Measurements from ENCODE around the gene PDE8B.
"Not testable (repeated sequence)": the region's sequence is repeated elsewhere in the genome, so short reads cannot be mapped to it uniquely, and the experiment has no call there.

Gene PDE8B

GRCh38 chr5:77366717-77367500 is 156.4 kb downstream of the PDE8B start:
- DNase-seq (ENCODE audit: low spot score) = no peak

- no peak for DNase-seq (ENCODE audit: low spot score)
Measured at GRCh38 chr5:77367741-77368140, 157.3 kb downstream of the PDE8B start.

GRCh38 chr5:77368367-77368766 is 157.9 kb downstream of the PDE8B start:
- no peak for DNase-seq (ENCODE audit: low spot score)

GRCh38 chr5:77369566-77369965 is 159.1 kb downstream of the PDE8B start:
- no peak for DNase-seq (ENCODE audit: low spot score)

- no peak for DNase-seq (ENCODE audit: low spot score)
Measured at GRCh38 chr5:77374686-77375085, 164.2 kb downstream of the PDE8B start.

GRCh38 chr5:77376609-77377300 is 166.3 kb downstream of the PDE8B start:
- no peak for DNase-seq (ENCODE audit: low spot score)

- DNase-seq (ENCODE audit: low spot score) = no peak
Measured at GRCh38 chr5:77379558-77380061, 169.1 kb downstream of the PDE8B start.

- DNase-seq (ENCODE audit: low spot score) = no peak
Measured at GRCh38 chr5:77380636-77381035, 170.2 kb downstream of the PDE8B start.

GRCh38 chr5:77383336-77383735 is 172.9 kb downstream of the PDE8B start:
- not testable (repeated sequence) for DNase-seq (ENCODE audit: low spot score)

- not testable (repeated sequence) for DNase-seq (ENCODE audit: low spot score)
Measured at GRCh38 chr5:77386340-77386739, 175.9 kb downstream of the PDE8B start.

- DNase-seq (ENCODE audit: low spot score) = no peak
Measured at GRCh38 chr5:77389746-77390145, 179.3 kb downstream of the PDE8B start.

- no peak for DNase-seq (ENCODE audit: low spot score)
Measured at GRCh38 chr5:77390221-77390620, 179.7 kb downstream of the PDE8B start.

- peak; percentile 23 for DNase-seq (ENCODE audit: low spot score)
Measured at GRCh38 chr5:77390795-77391194, 180.3 kb downstream of the PDE8B start.

GRCh38 chr5:77391240-77391765 is 180.8 kb downstream of the PDE8B start:
- DNase-seq (ENCODE audit: low spot score) = no peak

- DNase-seq (ENCODE audit: low spot score) = peak; percentile 28
Measured at GRCh38 chr5:77394064-77394715, 183.7 kb downstream of the PDE8B start.

GRCh38 chr5:77396017-77396416 is 185.5 kb downstream of the PDE8B start:
- no peak for DNase-seq (ENCODE audit: low spot score)

GRCh38 chr5:77397686-77398292 is 187.3 kb downstream of the PDE8B start:
- DNase-seq (ENCODE audit: low spot score) = peak; percentile 24

- DNase-seq (ENCODE audit: low spot score) = no peak
Measured at GRCh38 chr5:77398458-77398857, 188.0 kb downstream of the PDE8B start.

GRCh38 chr5:77398896-77399295 is 188.4 kb downstream of the PDE8B start:
- no peak for DNase-seq (ENCODE audit: low spot score)

- no peak for DNase-seq (ENCODE audit: low spot score)
Measured at GRCh38 chr5:77400645-77401044, 190.2 kb downstream of the PDE8B start.

- no peak for DNase-seq (ENCODE audit: low spot score)
Measured at GRCh38 chr5:77402796-77403195, 192.3 kb downstream of the PDE8B start.

- no peak for DNase-seq (ENCODE audit: low spot score)
Measured at GRCh38 chr5:77407152-77407551, 196.7 kb downstream of the PDE8B start.
